K562 (cell line): ENCODE data around the gene TPRG1L. TPM values are rescaled to one million over a fixed set of nuclear protein-coding genes. Genes with fewer than 3 reads are reported as not detected.

Experiments
- ATAC-seq: fragments of 200-7000 bp; cut with Tn5 transposase; 3 replicates; pipeline ENCODE4 v1.9.1; 2020; ENCODE audit warnings: moderate library complexity
- BruUV-seq: library from RNA; stranded (reverse); fragments of 400-500 nt; replicated peaks from 2 replicates; lab custom pipeline; 2021; lab: Mats Ljungman, UMichigan
- CTCF ChIA-PET: fragments of 300-600 bp; formaldehyde crosslinking; extraction: SDS; loops from one replicate; lab custom pipeline; 2021; ENCODE audit warnings: low intra/inter-chr PET ratio; lab: Yijun Ruan, JAX
- POLR2A ChIA-PET: fragments of 300-600, 350-650 bp; sonication (Branson Sonifier 250); formaldehyde crosslinking; extraction: SDS; loops from one replicate; lab custom pipeline; 2021; ENCODE audit warnings: antibody characterized with exemption, inconsistent platforms; lab: Yijun Ruan, JAX
- DNase-seq, 4 experiments: peaks; one replicate each; pipeline versions ENCODE4 v3.0.0 to v3.0.0-alpha.2; 2011 to 2018; ENCODE audit warnings: low spot score in 3 of 4, mixed read lengths in 3 of 4; ENCODE audit errors: extremely low read depth in 1 of 4
- FAIRE-seq: peaks from 2 replicates; lab custom pipeline; 2011; peaks lifted over from hg19 to GRCh38; lab: Jason Lieb, UNC
- H2AFZ ChIP-seq: 2 replicates; pipeline ENCODE4 v1.6.0; 2011; ENCODE audit warnings: low read depth, low read length, control low read depth, inconsistent platforms
- H3K27ac ChIP-seq: fragments of 200-600 bp; 3 replicates; pipeline ENCODE4 v1.8.0; 2011; ENCODE audit warnings: low read depth, mild to moderate bottlenecking, control low read depth, inconsistent platforms, low read length, moderate library complexity, mixed read lengths; ENCODE audit errors: extremely low read depth
- H3K27me3 ChIP-seq, 2 experiments: fragments of 300-600 bp in 1 of 2; 2 replicates in 1 of 2; 3 replicates in 1 of 2; pipeline versions ENCODE4 v1.6.0 to v1.8.0; 2011; ENCODE audit warnings: inconsistent platforms in 2 of 2, low read length in 2 of 2, mild to moderate bottlenecking in 1 of 2, mixed read lengths in 1 of 2, moderate library complexity in 1 of 2; ENCODE audit not compliant: control insufficient read depth in 2 of 2, insufficient read depth in 2 of 2
- H3K36me3 ChIP-seq: fragments of 300-600 bp; 3 replicates; pipeline ENCODE4 v1.8.0; 2011; ENCODE audit warnings: mild to moderate bottlenecking, low read length, inconsistent platforms; ENCODE audit not compliant: control insufficient read depth, insufficient read depth
- H3K4me1 ChIP-seq, 2 experiments: fragments of 200-600 bp in 1 of 2; replicated peaks in 1 of 2; 2 replicates in 1 of 2; 3 replicates in 1 of 2; pipeline versions ENCODE4 v1.5.1 to v1.8.0; 2011; ENCODE audit warnings: inconsistent platforms in 2 of 2, low read length in 2 of 2, mild to moderate bottlenecking in 1 of 2, mixed read lengths in 1 of 2, moderate library complexity in 1 of 2; ENCODE audit not compliant: control insufficient read depth in 2 of 2, insufficient read depth in 2 of 2
- H3K4me2 ChIP-seq: 2 replicates; pipeline ENCODE4 v1.6.1; 2011; ENCODE audit warnings: low read length, control low read depth, inconsistent platforms, mixed read lengths; ENCODE audit not compliant: insufficient read depth
- H3K4me3 ChIP-seq: fragments of 200-600 bp; sonication (generic), shearing (Covaris generic); 2 replicates; pipeline ENCODE4 v1.5.1; 2016; ENCODE audit warnings: control low read depth, inconsistent platforms
- H3K79me2 ChIP-seq: fragments of 200-600 bp; 3 replicates; pipeline ENCODE4 v1.8.0; 2011; ENCODE audit warnings: low read length, inconsistent platforms; ENCODE audit not compliant: control insufficient read depth, insufficient read depth
- H3K9ac ChIP-seq, 2 experiments: 2 replicates each; pipeline versions ENCODE4 v1.6.0 to v1.6.1; 2011; ENCODE audit warnings: low read depth in 2 of 2, low read length in 2 of 2, control low read depth in 1 of 2, inconsistent platforms in 1 of 2, mild to moderate bottlenecking in 1 of 2, mixed read lengths in 1 of 2; ENCODE audit not compliant: insufficient read depth in 1 of 2
- H3K9me1 ChIP-seq: one replicate; pipeline ENCODE4 v1.6.0; 2011; ENCODE audit warnings: inconsistent platforms, mild to moderate bottlenecking, low read length, moderate library complexity; ENCODE audit not compliant: control insufficient read depth, insufficient read depth
- H3K9me3 ChIP-seq: replicated peaks from 2 replicates; pipeline ENCODE4 v1.5.1; 2011; ENCODE audit warnings: low read depth, low read length, inconsistent platforms; ENCODE audit not compliant: control insufficient read depth, insufficient read depth
- H4K20me1 ChIP-seq: replicated peaks from 2 replicates; pipeline ENCODE4 v1.6.1; 2011; ENCODE audit warnings: low read length, inconsistent platforms, mixed read lengths; ENCODE audit not compliant: control insufficient read depth, insufficient read depth
- PHTF2 ChIP-seq: fragments of 250-450 bp; sonication (Bioruptor Pico); IDR thresholded peaks from 2 replicates; pipeline ENCODE4 v1.5.0; 2021; ENCODE audit warnings: mild to moderate bottlenecking
- SMARCA4 ChIP-seq: fragments of 450-650 bp; IDR thresholded peaks from 2 replicates; pipeline ENCODE4 v1.6.1; 2016
- SMC3 ChIP-seq: conservative IDR thresholded peaks from 2 replicates; pipeline ENCODE4 v1.6.1; 2011; ENCODE audit warnings: low read depth, low read length, improper control_type of control experiment; ENCODE audit not compliant: insufficient read depth
- XRCC3 ChIP-seq: fragments of 450-650 bp; IDR thresholded peaks from 2 replicates; pipeline ENCODE4 v1.6.1; 2017; ENCODE audit warnings: mild to moderate bottlenecking, moderate library complexity
- ZBTB1 ChIP-seq: sonication (generic); formaldehyde crosslinking; IDR thresholded peaks from 2 replicates; pipeline ENCODE4 v1.8.1; 2023; ENCODE audit warnings: missing genetic modification reagents, low read depth, mild to moderate bottlenecking, borderline replicate concordance
- ZNF280B ChIP-seq: fragments of 250-450 bp; sonication (Bioruptor Pico); IDR thresholded peaks from 2 replicates; pipeline ENCODE4 v1.5.1; 2021; ENCODE audit warnings: mild to moderate bottlenecking
- ZNF431 ChIP-seq: sonication (generic); formaldehyde crosslinking; IDR thresholded peaks from 2 replicates; pipeline ENCODE4 v1.8.0; 2022; ENCODE audit warnings: mild to moderate bottlenecking, missing genetic modification reagents
- ZNF586 ChIP-seq: fragments of 450-650 bp; formaldehyde crosslinking; conservative IDR thresholded peaks from 2 replicates; pipeline ENCODE4 v1.4.0; 2020; ENCODE audit warnings: mild to moderate bottlenecking, moderate library complexity
- ZNF668 ChIP-seq: fragments of 250-450 bp; sonication (Bioruptor Pico); IDR thresholded peaks from 2 replicates; pipeline ENCODE4 v1.8.0; 2022; ENCODE audit warnings: mild to moderate bottlenecking, inconsistent platforms
- WGBS: fragments of 100-300 bp; shearing (Covaris generic); methylation state at CpG from one replicate; pipeline ENCODE4 v1.1.6; 2016; ENCODE audit warnings: low coverage, mixed read lengths; ENCODE audit not compliant: insufficient coverage; ENCODE audit errors: missing lambda C conversion rate; 5-methylcytosine and 5-hydroxymethylcytosine counted together
- in situ Hi-C: fragments of 300-500 bp; cut with MboI; formaldehyde crosslinking; loops from 4 replicates; pipeline ENCODE4 v1.15.0; 2018; ENCODE audit warnings: inconsistent platforms, mixed read lengths
- intact Hi-C: fragments of 100-400 bp; cut with micrococcal nuclease; formaldehyde crosslinking; loops from 2 replicates; pipeline ENCODE4 v1.14.2; 2022
- polyA plus RNA-seq, 8 experiments: library from polyadenylated mRNA; depleted of rRNA in 4 of 8; stranded (reverse) in 5 of 8; unstranded in 3 of 8; fragments of >200 nt; fragmentation: Nextera tagmentation in 2 of 8; fragmentation: Illumina TruSeq in 1 of 8; extraction: Ambion mirVana in 2 of 8; extraction: Trizol in 1 of 8; gene quantifications; 2 replicates each; pipeline versions ENCODE4 v1.2.1 to v1.2.3, GENCODE V29; 2011 to 2014; ENCODE audit warnings: inconsistent platforms in 1 of 8, missing spikeins in 1 of 8
- total RNA-seq, 7 experiments: library from RNA; depleted of rRNA in 6 of 7; stranded (reverse); fragments of >200 nt in 6 of 7; fragmentation: Illumina TruSeq in 2 of 7; extraction: Trizol in 2 of 7; gene quantifications; 2 replicates each; pipeline versions ENCODE4 v1.2.1 to v1.2.3, GENCODE V29; 2011 to 2021; ENCODE audit warnings: low replicate concordance in 1 of 7

Gene TPRG1L
- total and polyA plus RNA-seq, 9 of the 15 experiments (the other 6 are each of a cell fraction or from before 2014, with no cell fraction given) = 1.6 to 11.0 (median 6.2) TPM

- Histone ChIP-seq H4K20me1 (peaks cover 9% of the 10 kb centered on the region), H3K9me3 (no peaks in the 10 kb centered on the region), H3K9ac (peak overlapping the region in 1 of 2 experiments; percentile 16; a peak in 1 of 4 replicates), H3K27ac (no peak overlapping the region), H3K27me3 (peaks cover 11 to 62% of the 10 kb centered on the region in 2 experiments; a peak in 4 of 5 replicates), H3K79me2 (no peaks in the 10 kb centered on the region), H3K4me1 (peaks cover 6 to 33% of the 10 kb centered on the region in 2 experiments; a peak in 3 of 5 replicates), H3K4me2 (no peak overlapping the region), H3K36me3 (no peaks in the 10 kb centered on the region), H2AFZ (no peak overlapping the region), H3K9me1 (no peaks in the 10 kb centered on the region), H3K4me3 (no peak overlapping the region)
- DNase-seq = no peak
- ATAC-seq = no peak
- no TSS peak for BruUV-seq
- TF ChIP-seq XRCC3 (no peak), SMARCA4 (no peak), PHTF2 (no peak), ZNF668 (CRISPR knock-in tag) (no peak), ZNF280B (CRISPR knock-in tag) (no peak), SMC3 (no peak), ZNF586 (CRISPR knock-in tag) (no peak), ZBTB1 (CRISPR knock-in tag) (no peak), ZNF431 (CRISPR knock-in tag) (no peak)
- CTCF ChIA-PET = no interaction called here
- 13% methylated on average over 23 of the region's 23 CpGs for WGBS
- POLR2A ChIA-PET = no interaction called here
- intact Hi-C loops (no loop called here), in situ Hi-C loops (no loop called here)
- FAIRE-seq = no peak
Observed at GRCh38 chr1:3606779-3607702, 17.8 kb upstream of the TPRG1L start.
